H9 (cell line): ENCODE results near the gene NDC1. TPM values are rescaled to one million over a fixed set of nuclear protein-coding genes. Genes with fewer than 3 reads are reported as not detected.

Source experiments
- DNase-seq: peaks from one replicate; pipeline ENCODE4 v3.0.0-alpha.2; 2017
- H2AFZ ChIP-seq: one replicate; pipeline ENCODE4 v1.6.1; 2013; ENCODE audit warnings: mild to moderate bottlenecking, low read length, control low read depth, moderate library complexity
- H2AK5ac ChIP-seq: 2 replicates; pipeline ENCODE4 v1.6.1; 2013; ENCODE audit warnings: low read length, control low read depth, mixed read lengths; ENCODE audit not compliant: insufficient read length
- H2BK120ac ChIP-seq: one replicate; pipeline ENCODE4 v1.6.1; 2013; ENCODE audit warnings: low read depth, mild to moderate bottlenecking, low read length, control low read depth, inconsistent platforms; ENCODE audit not compliant: poor library complexity, severe bottlenecking
- H2BK12ac ChIP-seq: 2 replicates; pipeline ENCODE4 v1.6.1; 2013; ENCODE audit warnings: low read length, control low read depth, mixed read lengths, low read depth; ENCODE audit not compliant: insufficient read length
- H2BK15ac ChIP-seq: 2 replicates; pipeline ENCODE4 v1.6.1; 2013; ENCODE audit warnings: low read depth, low read length, control low read depth
- H2BK20ac ChIP-seq: one replicate; pipeline ENCODE4 v1.6.1; 2013; ENCODE audit warnings: low read depth, mild to moderate bottlenecking, low read length, control low read depth, inconsistent platforms; ENCODE audit not compliant: poor library complexity, severe bottlenecking
- H2BK5ac ChIP-seq: 2 replicates; pipeline ENCODE4 v1.6.1; 2013; ENCODE audit warnings: low read length, control low read depth, mixed read lengths; ENCODE audit not compliant: insufficient read length
- H3K14ac ChIP-seq: 2 replicates; pipeline ENCODE4 v1.6.1; 2013; ENCODE audit warnings: low read length, control low read depth; ENCODE audit not compliant: insufficient read depth
- H3K18ac ChIP-seq: 2 replicates; pipeline ENCODE4 v1.6.1; 2013; ENCODE audit warnings: low read depth, mild to moderate bottlenecking, mixed read lengths, low read length, control low read depth; ENCODE audit not compliant: insufficient read length
- H3K23ac ChIP-seq: 2 replicates; pipeline ENCODE4 v1.6.1; 2013; ENCODE audit warnings: low read length, control low read depth, mixed read lengths, low read depth; ENCODE audit not compliant: insufficient read length
- H3K23me2 ChIP-seq: 2 replicates; pipeline ENCODE4 v1.6.1; 2013; ENCODE audit warnings: low read depth, mild to moderate bottlenecking, mixed read lengths, low read length, control low read depth; ENCODE audit not compliant: insufficient read length, poor library complexity, severe bottlenecking
- H3K27ac ChIP-seq: 2 replicates; pipeline ENCODE4 v1.5.1; 2013; ENCODE audit warnings: low read length, control low read depth, mixed read lengths, low read depth; ENCODE audit not compliant: insufficient read length
- H3K27me3 ChIP-seq: 2 replicates; pipeline ENCODE4 v1.6.1; 2013; ENCODE audit warnings: low read length, control low read depth, inconsistent platforms; ENCODE audit not compliant: insufficient read depth
- H3K4ac ChIP-seq: 2 replicates; pipeline ENCODE4 v1.6.1; 2013; ENCODE audit warnings: low read depth, mild to moderate bottlenecking, control low read depth, inconsistent platforms, low read length, moderate library complexity
- H3K4me1 ChIP-seq: 2 replicates; pipeline ENCODE4 v1.6.1; 2013; ENCODE audit warnings: low read length, control low read depth, inconsistent platforms; ENCODE audit not compliant: insufficient read depth
- H3K4me2 ChIP-seq: 2 replicates; pipeline ENCODE4 v1.6.1; 2013; ENCODE audit warnings: low read length, control low read depth, mixed read lengths; ENCODE audit not compliant: insufficient read length, insufficient read depth
- H3K56ac ChIP-seq: 2 replicates; pipeline ENCODE4 v1.6.1; 2013; ENCODE audit warnings: low read depth, mild to moderate bottlenecking, mixed read lengths, low read length, control low read depth; ENCODE audit not compliant: insufficient read length
- H3K79me1 ChIP-seq: 2 replicates; pipeline ENCODE4 v1.6.1; 2013; ENCODE audit warnings: low read depth, mild to moderate bottlenecking, moderate library complexity, low read length, control low read depth, inconsistent platforms; ENCODE audit not compliant: insufficient read depth, poor library complexity, severe bottlenecking
- H3K79me2 ChIP-seq: 2 replicates; pipeline ENCODE4 v1.6.1; 2013; ENCODE audit warnings: low read length, control low read depth, inconsistent platforms; ENCODE audit not compliant: insufficient read depth
- H3K9ac ChIP-seq: 2 replicates; pipeline ENCODE4 v1.6.1; 2013; ENCODE audit warnings: low read length, control low read depth, mixed read lengths; ENCODE audit not compliant: insufficient read length; ENCODE audit errors: extremely low read depth
- H3K9me3 ChIP-seq: one replicate; pipeline ENCODE4 v1.6.1; 2013; ENCODE audit warnings: low read depth, low read length, inconsistent platforms; ENCODE audit not compliant: control insufficient read depth
- H3T11ph ChIP-seq: one replicate; pipeline ENCODE4 v1.6.1; 2013; ENCODE audit warnings: mild to moderate bottlenecking, low read length, control low read depth, inconsistent platforms
- H4K20me1 ChIP-seq: one replicate; pipeline ENCODE4 v1.6.1; 2013; ENCODE audit not compliant: control insufficient read depth, insufficient read length, insufficient read depth
- H4K5ac ChIP-seq: 2 replicates; pipeline ENCODE4 v1.6.1; 2013; ENCODE audit warnings: low read depth, mild to moderate bottlenecking, mixed read lengths, low read length, control low read depth; ENCODE audit not compliant: insufficient read length
- H4K8ac ChIP-seq: replicated peaks from 2 replicates; pipeline ENCODE4 v1.6.1; 2013; ENCODE audit warnings: low read length, control low read depth, mixed read lengths, low read depth; ENCODE audit not compliant: insufficient read length
- H4K91ac ChIP-seq: 2 replicates; pipeline ENCODE4 v1.6.1; 2013; ENCODE audit warnings: low read depth, mild to moderate bottlenecking, moderate library complexity, mixed read lengths, low read length, control low read depth; ENCODE audit not compliant: insufficient read length
- H3K27ac Mint-ChIP-seq, 3 experiments: 2 replicates in 2 of 3; 3 replicates in 1 of 3; pipeline ENCODE4 v1.8.0; 2020 to 2021; ENCODE audit warnings: mixed read lengths in 3 of 3, mild to moderate bottlenecking in 1 of 3, moderate library complexity in 1 of 3
- H3K27me3 Mint-ChIP-seq: 2 replicates; pipeline ENCODE4 v1.8.0; 2021; ENCODE audit warnings: low read depth, mild to moderate bottlenecking, moderate library complexity, mixed read lengths
- H3K36me3 Mint-ChIP-seq, 3 experiments: 2 replicates in 2 of 3; 3 replicates in 1 of 3; pipeline ENCODE4 v1.8.0; 2020 to 2021; ENCODE audit warnings: low read depth in 3 of 3, mixed read lengths in 3 of 3; ENCODE audit not compliant: insufficient read depth in 1 of 3
- H3K4me1 Mint-ChIP-seq, 2 experiments: 2 replicates each; pipeline ENCODE4 v1.8.0; 2020; ENCODE audit warnings: mixed read lengths in 2 of 2
- H3K4me3 Mint-ChIP-seq, 2 experiments: 2 replicates in 1 of 2; 3 replicates in 1 of 2; pipeline ENCODE4 v1.8.0; 2020 to 2021; ENCODE audit warnings: mild to moderate bottlenecking in 2 of 2, mixed read lengths in 2 of 2, moderate library complexity in 1 of 2
- H3K9me3 Mint-ChIP-seq, 2 experiments: 2 replicates in 1 of 2; 3 replicates in 1 of 2; pipeline ENCODE4 v1.8.0; 2020; ENCODE audit warnings: mild to moderate bottlenecking in 2 of 2, mixed read lengths in 2 of 2, moderate library complexity in 1 of 2
- CTCF ChIP-seq: fragments of 200-600 bp; sonication (generic); conservative IDR thresholded peaks from 3 replicates; pipeline ENCODE4 v1.8.0; 2021; ENCODE audit warnings: antibody characterized with exemption, mild to moderate bottlenecking
- WGBS: extraction: QIAGEN DNeasy Blood & Tissue Kit; methylation state at CpG from one replicate; pipeline ENCODE4 v1.1.7; 2013; ENCODE audit warnings: missing lambda C conversion rate, low lambda C conversion rate, mixed read lengths; ENCODE audit not compliant: insufficient read length; ENCODE audit errors: extremely low coverage; 5-methylcytosine and 5-hydroxymethylcytosine counted together
- total RNA-seq: library from RNA; stranded (reverse); gene quantifications from 2 replicates; pipeline ENCODE4 v1.2.1, GENCODE V29; 2021

Gene NDC1
- total RNA-seq, 1 experiment from 2014 or later: 49.3 TPM

DNA sequence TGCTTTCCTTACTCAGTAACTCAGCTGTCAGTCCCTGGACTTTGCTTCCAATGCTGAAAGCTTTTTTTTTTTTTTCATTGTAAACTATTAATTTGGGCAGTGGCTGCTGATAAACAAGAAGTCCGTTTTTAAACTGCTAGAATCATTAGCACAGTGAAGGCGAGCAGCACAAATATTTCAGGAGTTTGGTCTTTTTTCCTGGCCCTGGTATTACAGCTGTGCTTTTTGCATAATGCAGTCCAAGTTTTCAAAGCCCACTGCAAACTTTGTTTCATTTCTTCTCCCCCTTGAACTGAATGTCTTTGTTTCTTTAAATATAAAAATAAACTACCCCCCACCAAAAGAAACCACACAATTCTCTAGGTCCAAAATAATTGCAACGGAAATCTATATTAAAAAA lies 105.7 kb downstream of the NDC1 start:
- no peak overlapping the region for H3K14ac ChIP-seq
- Mint-ChIP-seq H3K27ac (no peak overlapping the region), H3K4me3 (no peak overlapping the region), H3K4me1 (peaks cover 9 to 20% of the 10 kb centered on the region in 2 experiments), H3K9me3 (no peaks in the 10 kb centered on the region), H3K36me3 (no peaks in the 10 kb centered on the region), H3K27me3 (peaks cover 62% of the 10 kb centered on the region)
- no peak overlapping the region for H2AFZ ChIP-seq
- H4K20me1 ChIP-seq: no peaks in the 10 kb centered on the region
- no peak for TF ChIP-seq CTCF
- no peak overlapping the region for H3K4ac ChIP-seq
- no peak overlapping the region for H3K18ac ChIP-seq
- no peak overlapping the region for H4K5ac ChIP-seq
- no peak for DNase-seq
- no peaks in the 10 kb centered on the region for H3K23me2 ChIP-seq
- H4K91ac ChIP-seq: no peak overlapping the region
- H2BK15ac ChIP-seq: no peak overlapping the region
- H3K27ac ChIP-seq: no peak overlapping the region
- no peaks in the 10 kb centered on the region for H3K79me1 ChIP-seq
- no peak overlapping the region for H3K23ac ChIP-seq
- no peaks in the 10 kb centered on the region for H3K79me2 ChIP-seq
- H2AK5ac ChIP-seq: no peak overlapping the region
- H3T11ph ChIP-seq: no peak overlapping the region
- no peaks in the 10 kb centered on the region for H3K4me1 ChIP-seq
- no peak overlapping the region for H2BK120ac ChIP-seq
- 100% methylated on average over 1 of the region's 3 CpGs for WGBS
- H2BK5ac ChIP-seq: no peak overlapping the region
- no peak overlapping the region for H3K9ac ChIP-seq
- no peaks in the 10 kb centered on the region for H3K9me3 ChIP-seq
- no peak overlapping the region for H2BK12ac ChIP-seq
- H4K8ac ChIP-seq: no peak overlapping the region
- no peak overlapping the region for H3K56ac ChIP-seq
- peaks cover 19% of the 10 kb centered on the region for H3K27me3 ChIP-seq
- H2BK20ac ChIP-seq: no peak overlapping the region
- H3K4me2 ChIP-seq: no peak overlapping the region
